ENCODE measurements around the gene NKX2-3. TPM values are rescaled to one million over a fixed set of nuclear protein-coding genes. Genes with fewer than 3 reads are reported as not detected.

NKX2-3 gene
- total RNA-seq, 1 experiment from 2014 or later: not detected

DNA sequence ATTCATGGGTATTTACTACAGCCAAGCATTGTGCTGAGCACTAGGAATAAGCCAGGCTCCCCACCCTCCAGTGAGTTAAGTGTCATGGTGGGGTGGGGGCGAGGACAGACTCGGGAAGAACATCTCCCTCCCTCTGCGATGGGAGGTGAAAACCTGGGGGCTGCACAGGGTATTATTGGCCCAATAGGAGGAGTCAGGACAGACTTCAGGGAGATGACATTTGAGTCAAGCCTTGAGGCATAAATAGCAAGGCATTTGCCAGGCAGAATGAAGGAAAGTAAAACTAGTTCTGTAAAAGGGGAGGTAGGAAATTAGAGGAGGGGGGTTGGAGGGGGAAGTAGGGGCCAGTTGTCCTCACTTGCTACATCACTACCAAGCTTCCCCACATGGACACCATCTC, 18.9 kb downstream of the NKX2-3 start:
- no peak overlapping the region for H3K9ac ChIP-seq (ENCODE audit: low read length)
- H3K9me2 ChIP-seq (ENCODE audit: insufficient read depth): no peaks in the 10 kb centered on the region
- DNase-seq (ENCODE audit: low read depth, low spot score) (no peak), ATAC-seq (no peak)
- no peak for TF ChIP-seq ZNF274 (IDR thresholded peaks at IDR 0.05; ENCODE audit: low read depth, low read length)
- TF ChIP-seq, protein P1, sequence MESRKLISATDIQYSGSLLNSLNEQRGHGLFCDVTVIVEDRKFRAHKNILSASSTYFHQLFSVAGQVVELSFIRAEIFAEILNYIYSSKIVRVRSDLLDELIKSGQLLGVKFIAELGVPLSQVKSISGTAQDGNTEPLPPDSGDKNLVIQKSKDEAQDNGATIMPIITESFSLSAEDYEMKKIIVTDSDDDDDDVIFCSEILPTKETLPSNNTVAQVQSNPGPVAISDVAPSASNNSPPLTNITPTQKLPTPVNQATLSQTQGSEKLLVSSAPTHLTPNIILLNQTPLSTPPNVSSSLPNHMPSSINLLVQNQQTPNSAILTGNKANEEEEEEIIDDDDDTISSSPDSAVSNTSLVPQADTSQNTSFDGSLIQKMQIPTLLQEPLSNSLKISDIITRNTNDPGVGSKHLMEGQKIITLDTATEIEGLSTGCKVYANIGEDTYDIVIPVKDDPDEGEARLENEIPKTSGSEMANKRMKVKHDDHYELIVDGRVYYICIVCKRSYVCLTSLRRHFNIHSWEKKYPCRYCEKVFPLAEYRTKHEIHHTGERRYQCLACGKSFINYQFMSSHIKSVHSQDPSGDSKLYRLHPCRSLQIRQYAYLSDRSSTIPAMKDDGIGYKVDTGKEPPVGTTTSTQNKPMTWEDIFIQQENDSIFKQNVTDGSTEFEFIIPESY (IDR thresholded peaks at IDR 0.05; ENCODE audit: extremely low read depth, insufficient replicate concordance, low read length): no peak
- no peak for TF ChIP-seq CEBPB (IDR thresholded peaks at IDR 0.05; ENCODE audit: low read depth)
- TF ChIP-seq SIN3A (IDR thresholded peaks at IDR 0.05; ENCODE audit: low read depth): no peak
- TF ChIP-seq, protein P2, sequence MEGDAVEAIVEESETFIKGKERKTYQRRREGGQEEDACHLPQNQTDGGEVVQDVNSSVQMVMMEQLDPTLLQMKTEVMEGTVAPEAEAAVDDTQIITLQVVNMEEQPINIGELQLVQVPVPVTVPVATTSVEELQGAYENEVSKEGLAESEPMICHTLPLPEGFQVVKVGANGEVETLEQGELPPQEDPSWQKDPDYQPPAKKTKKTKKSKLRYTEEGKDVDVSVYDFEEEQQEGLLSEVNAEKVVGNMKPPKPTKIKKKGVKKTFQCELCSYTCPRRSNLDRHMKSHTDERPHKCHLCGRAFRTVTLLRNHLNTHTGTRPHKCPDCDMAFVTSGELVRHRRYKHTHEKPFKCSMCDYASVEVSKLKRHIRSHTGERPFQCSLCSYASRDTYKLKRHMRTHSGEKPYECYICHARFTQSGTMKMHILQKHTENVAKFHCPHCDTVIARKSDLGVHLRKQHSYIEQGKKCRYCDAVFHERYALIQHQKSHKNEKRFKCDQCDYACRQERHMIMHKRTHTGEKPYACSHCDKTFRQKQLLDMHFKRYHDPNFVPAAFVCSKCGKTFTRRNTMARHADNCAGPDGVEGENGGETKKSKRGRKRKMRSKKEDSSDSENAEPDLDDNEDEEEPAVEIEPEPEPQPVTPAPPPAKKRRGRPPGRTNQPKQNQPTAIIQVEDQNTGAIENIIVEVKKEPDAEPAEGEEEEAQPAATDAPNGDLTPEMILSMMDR (IDR thresholded peaks at IDR 0.05 in 2 of 3, conservative IDR thresholded peaks at IDR 0.05 in 1 of 3; ENCODE audit: borderline replicate concordance in 1 of 3, insufficient read depth in 1 of 3, low read depth in 2 of 3, low read length in 2 of 3): no peak
- no peak for TF ChIP-seq EZH2 (IDR thresholded peaks at IDR 0.05)
- no peak for TF ChIP-seq TCF7L2 (IDR thresholded peaks at IDR 0.05; ENCODE audit: borderline replicate concordance, extremely low read depth, insufficient read depth, insufficient read length)
- no peak for TF ChIP-seq POLR2AphosphoS5 (IDR thresholded peaks at IDR 0.05; ENCODE audit: low read depth, low read length)
- TF ChIP-seq EZH2phosphoT487 (IDR thresholded peaks at IDR 0.05; ENCODE audit: borderline replicate concordance): no peak
- TF ChIP-seq, protein P3, sequence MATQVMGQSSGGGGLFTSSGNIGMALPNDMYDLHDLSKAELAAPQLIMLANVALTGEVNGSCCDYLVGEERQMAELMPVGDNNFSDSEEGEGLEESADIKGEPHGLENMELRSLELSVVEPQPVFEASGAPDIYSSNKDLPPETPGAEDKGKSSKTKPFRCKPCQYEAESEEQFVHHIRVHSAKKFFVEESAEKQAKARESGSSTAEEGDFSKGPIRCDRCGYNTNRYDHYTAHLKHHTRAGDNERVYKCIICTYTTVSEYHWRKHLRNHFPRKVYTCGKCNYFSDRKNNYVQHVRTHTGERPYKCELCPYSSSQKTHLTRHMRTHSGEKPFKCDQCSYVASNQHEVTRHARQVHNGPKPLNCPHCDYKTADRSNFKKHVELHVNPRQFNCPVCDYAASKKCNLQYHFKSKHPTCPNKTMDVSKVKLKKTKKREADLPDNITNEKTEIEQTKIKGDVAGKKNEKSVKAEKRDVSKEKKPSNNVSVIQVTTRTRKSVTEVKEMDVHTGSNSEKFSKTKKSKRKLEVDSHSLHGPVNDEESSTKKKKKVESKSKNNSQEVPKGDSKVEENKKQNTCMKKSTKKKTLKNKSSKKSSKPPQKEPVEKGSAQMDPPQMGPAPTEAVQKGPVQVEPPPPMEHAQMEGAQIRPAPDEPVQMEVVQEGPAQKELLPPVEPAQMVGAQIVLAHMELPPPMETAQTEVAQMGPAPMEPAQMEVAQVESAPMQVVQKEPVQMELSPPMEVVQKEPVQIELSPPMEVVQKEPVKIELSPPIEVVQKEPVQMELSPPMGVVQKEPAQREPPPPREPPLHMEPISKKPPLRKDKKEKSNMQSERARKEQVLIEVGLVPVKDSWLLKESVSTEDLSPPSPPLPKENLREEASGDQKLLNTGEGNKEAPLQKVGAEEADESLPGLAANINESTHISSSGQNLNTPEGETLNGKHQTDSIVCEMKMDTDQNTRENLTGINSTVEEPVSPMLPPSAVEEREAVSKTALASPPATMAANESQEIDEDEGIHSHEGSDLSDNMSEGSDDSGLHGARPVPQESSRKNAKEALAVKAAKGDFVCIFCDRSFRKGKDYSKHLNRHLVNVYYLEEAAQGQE (IDR thresholded peaks at IDR 0.05; ENCODE audit: low read depth): no peak
- TF ChIP-seq POLR2A (IDR thresholded peaks at IDR 0.05; ENCODE audit: borderline replicate concordance, extremely low read depth, insufficient read depth, insufficient read length): no peak
- TF ChIP-seq SP1 (IDR thresholded peaks at IDR 0.05; ENCODE audit: low read depth): no peak
- TF ChIP-seq EGR1 (IDR thresholded peaks at IDR 0.05; ENCODE audit: low read depth): no peak
- no peak for TF ChIP-seq ELF1 (IDR thresholded peaks at IDR 0.05; ENCODE audit: borderline replicate concordance, low read depth)
- H4K20me1 ChIP-seq (ENCODE audit: insufficient read depth): no peaks in the 10 kb centered on the region
- BruUV-seq (replicated peaks): no TSS peak
- intact Hi-C loops (cut with micrococcal nuclease): loop anchor here (5.0 kb wide), 1 partner anchor 1084 kb away; no protein-coding TSS in a partner anchor
- H2AFZ ChIP-seq (ENCODE audit: low read depth, low read length, poor library complexity, severe bottlenecking): no peak overlapping the region
- ChIA-PET CTCF (interaction anchor here (0.9 to 2.1 kb wide), 5 partner anchors 9 to 118 kb away, joined by 3 to 11 read pairs (median 4); no protein-coding TSS in a partner anchor), RAD21 (ENCODE audit: low non-redundant PET in 1 of 2, low total read pairs in 2 of 2, uncharacterized antibody in 2 of 2, unreplicated experiment in 2 of 2) (no interaction called here), POLR2A (no interaction called here)
- no peaks in the 10 kb centered on the region for H3K36me3 ChIP-seq (ENCODE audit: control insufficient read depth in 1 of 2, insufficient read depth in 2 of 2, low read length in 2 of 2)
- H3K27me3 ChIP-seq (ENCODE audit: insufficient read depth, low read length): peaks cover 3% of the 10 kb centered on the region; the same call in 1 of the 2 replicates
- no peaks in the 10 kb centered on the region for H3K79me2 ChIP-seq (ENCODE audit: insufficient read depth, low read length)
- no peak overlapping the region for H3K4me2 ChIP-seq (ENCODE audit: low read length)
- peaks cover 0 to 17% of the 10 kb centered on the region in 2 experiments; a peak in 1 of 4 replicates for H3K4me1 ChIP-seq (ENCODE audit: control insufficient read depth in 1 of 2, insufficient read depth in 2 of 2, low read length in 2 of 2)
- H3K4me3 ChIP-seq (replicated peaks in 1 of 2; ENCODE audit: low read depth in 1 of 2, low read length in 2 of 2): no peak overlapping the region
- no peak overlapping the region for H3K27ac ChIP-seq (ENCODE audit: low read depth, low read length)
- H3K9me3 ChIP-seq (ENCODE audit: control insufficient read depth in 1 of 2, insufficient read depth in 1 of 2, low read depth in 1 of 2, low read length in 2 of 2): no peaks in the 10 kb centered on the region
